Transverse colon (tissue), 4 donors: ENCODE data around the gene LMCD1.

Experiments
- POLR2A ChIP-seq: fragments of 450-650 bp; IDR thresholded peaks from one replicate; pipeline ENCODE4 v1.6.1; 2016; ENCODE audit warnings: antibody characterized with exemption, mild to moderate bottlenecking, moderate library complexity
- POLR2AphosphoS5 ChIP-seq, 3 donors: sonication (generic); formaldehyde crosslinking; IDR thresholded peaks; one replicate each; pipeline ENCODE4 v1.6.1; 2016; ENCODE audit warnings: antibody characterized with exemption in 3 of 3
- TF ChIP-seq, protein P1 (sequence below), 5 experiments: fragments of 200-600 bp in 3 of 5; fragments of 450-650 bp in 2 of 5; sonication (generic) in 3 of 5; IDR thresholded peaks; 1 replicate in 2 of 5; 2 replicates in 3 of 5; pipeline ENCODE4 v1.5.1; 2016 to 2017; ENCODE audit warnings: antibody characterized with exemption in 5 of 5, inconsistent platforms in 3 of 5, mild to moderate bottlenecking in 2 of 5, moderate library complexity in 1 of 5

DNA sequence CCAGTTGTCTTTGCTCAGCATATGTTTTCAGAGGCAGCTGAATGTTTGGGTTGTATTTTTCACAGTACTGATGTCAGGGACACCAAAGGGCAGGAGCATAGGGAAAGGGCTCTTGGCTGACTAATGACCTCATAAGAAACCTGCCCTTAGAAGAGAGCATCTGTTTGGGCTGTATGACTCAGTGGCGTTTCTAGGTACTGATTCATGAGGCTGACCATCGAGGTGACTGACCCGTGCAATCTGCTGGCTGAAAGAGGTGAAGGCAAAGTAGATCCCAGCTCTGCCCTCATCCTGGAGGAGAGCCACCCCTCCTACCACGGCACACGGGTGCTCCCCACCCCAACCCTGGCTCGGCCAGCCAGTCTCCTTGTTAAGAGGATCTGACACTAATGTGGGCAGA lies 8.3 kb downstream of the LMCD1 start:
- TF ChIP-seq, protein P1, sequence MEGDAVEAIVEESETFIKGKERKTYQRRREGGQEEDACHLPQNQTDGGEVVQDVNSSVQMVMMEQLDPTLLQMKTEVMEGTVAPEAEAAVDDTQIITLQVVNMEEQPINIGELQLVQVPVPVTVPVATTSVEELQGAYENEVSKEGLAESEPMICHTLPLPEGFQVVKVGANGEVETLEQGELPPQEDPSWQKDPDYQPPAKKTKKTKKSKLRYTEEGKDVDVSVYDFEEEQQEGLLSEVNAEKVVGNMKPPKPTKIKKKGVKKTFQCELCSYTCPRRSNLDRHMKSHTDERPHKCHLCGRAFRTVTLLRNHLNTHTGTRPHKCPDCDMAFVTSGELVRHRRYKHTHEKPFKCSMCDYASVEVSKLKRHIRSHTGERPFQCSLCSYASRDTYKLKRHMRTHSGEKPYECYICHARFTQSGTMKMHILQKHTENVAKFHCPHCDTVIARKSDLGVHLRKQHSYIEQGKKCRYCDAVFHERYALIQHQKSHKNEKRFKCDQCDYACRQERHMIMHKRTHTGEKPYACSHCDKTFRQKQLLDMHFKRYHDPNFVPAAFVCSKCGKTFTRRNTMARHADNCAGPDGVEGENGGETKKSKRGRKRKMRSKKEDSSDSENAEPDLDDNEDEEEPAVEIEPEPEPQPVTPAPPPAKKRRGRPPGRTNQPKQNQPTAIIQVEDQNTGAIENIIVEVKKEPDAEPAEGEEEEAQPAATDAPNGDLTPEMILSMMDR (IDR thresholded peaks at IDR 0.05), result no peak
- TF ChIP-seq POLR2A (no peak), POLR2AphosphoS5 (IDR thresholded peaks at IDR 0.05) (no peak)
